HepG2 (cell line): ENCODE data around the gene KIAA0930. TPM values are rescaled to one million over a fixed set of nuclear protein-coding genes. Genes with fewer than 3 reads are reported as not detected.

ENCODE experiments used
- ARHGAP35 ChIP-seq: sonication (generic); formaldehyde crosslinking; IDR thresholded peaks from 2 replicates; pipeline ENCODE4 v1.9.0; 2022; ENCODE audit warnings: mild to moderate bottlenecking, inconsistent platforms, moderate library complexity, missing genetic modification reagents, borderline replicate concordance
- BATF2 ChIP-seq: sonication (generic); formaldehyde crosslinking; IDR thresholded peaks from 2 replicates; pipeline ENCODE4 v1.8.0; 2022; ENCODE audit warnings: mild to moderate bottlenecking, missing genetic modification reagents, moderate library complexity
- CBFB ChIP-seq: sonication (generic); formaldehyde crosslinking; IDR thresholded peaks from 2 replicates; pipeline ENCODE4 v1.4.0; 2020; ENCODE audit warnings: missing genetic modification reagents
- HCFC1 ChIP-seq: fragments of 150-350 bp; IDR thresholded peaks from 2 replicates; pipeline ENCODE4 v1.6.1; 2014; ENCODE audit warnings: low read depth, low read length
- HOXA7 ChIP-seq: sonication (generic); formaldehyde crosslinking; IDR thresholded peaks from 2 replicates; pipeline ENCODE4 v1.8.1; 2022; ENCODE audit warnings: mild to moderate bottlenecking, missing genetic modification reagents, moderate library complexity
- IKZF1 ChIP-seq: fragments of 450-650 bp; IDR thresholded peaks from 2 replicates; pipeline ENCODE4 v1.7.1; 2016
- KLF12 ChIP-seq: sonication (generic); formaldehyde crosslinking; IDR thresholded peaks from 2 replicates; pipeline ENCODE4 v1.4.0; 2020; ENCODE audit warnings: missing genetic modification reagents, borderline replicate concordance
- KLF9 ChIP-seq: IDR thresholded peaks from 2 replicates; pipeline ENCODE4 v1.6.1; 2016; ENCODE audit warnings: low read depth
- NFE2L1 ChIP-seq: sonication (generic); formaldehyde crosslinking; IDR thresholded peaks from 2 replicates; pipeline ENCODE4 v1.4.0; 2020; ENCODE audit warnings: missing genetic modification reagents, mild to moderate bottlenecking, borderline replicate concordance
- RERE ChIP-seq: IDR thresholded peaks from 2 replicates; pipeline ENCODE4 v1.6.1; 2016; ENCODE audit warnings: low read depth, missing genetic modification reagents, missing compliant biosample characterization
- SNAPC5 ChIP-seq: sonication (generic); formaldehyde crosslinking; IDR thresholded peaks from 2 replicates; pipeline ENCODE4 v1.8.1; 2023; ENCODE audit warnings: mild to moderate bottlenecking, missing genetic modification reagents, borderline replicate concordance
- SRY ChIP-seq: sonication (generic); formaldehyde crosslinking; IDR thresholded peaks from 2 replicates; pipeline ENCODE4 v1.8.0; 2022; ENCODE audit warnings: mild to moderate bottlenecking, missing genetic modification reagents
- TBX3 ChIP-seq: fragments of 450-650 bp; IDR thresholded peaks from 2 replicates; pipeline ENCODE4 v1.6.1; 2017; ENCODE audit warnings: antibody characterized with exemption, mild to moderate bottlenecking, inconsistent platforms, borderline replicate concordance
- TCF12 ChIP-seq, 2 experiments: fragments of 450-650 bp in 1 of 2; sonication (generic) in 1 of 2; formaldehyde crosslinking in 1 of 2; IDR thresholded peaks; 2 replicates each; pipeline versions ENCODE4 v1.6.1 to v1.8.0; 2017 to 2022; ENCODE audit warnings: antibody characterized with exemption in 1 of 2, mild to moderate bottlenecking in 1 of 2, missing genetic modification reagents in 1 of 2, moderate library complexity in 1 of 2
- ZBTB3 ChIP-seq: sonication (generic); formaldehyde crosslinking; IDR thresholded peaks from 2 replicates; pipeline ENCODE4 v1.4.0; 2020; ENCODE audit warnings: low read depth, mild to moderate bottlenecking, moderate library complexity, missing genetic modification reagents, borderline replicate concordance
- ZEB1 ChIP-seq: IDR thresholded peaks from 2 replicates; pipeline ENCODE4 v1.6.1; 2012; ENCODE audit warnings: mild to moderate bottlenecking, low read depth, inconsistent platforms; ENCODE audit not compliant: insufficient replicate concordance
- ZFP82 ChIP-seq: sonication (generic); formaldehyde crosslinking; IDR thresholded peaks from 2 replicates; pipeline ENCODE4 v1.5.1; 2020; ENCODE audit warnings: mild to moderate bottlenecking, missing genetic modification reagents, borderline replicate concordance
- ZMYM3 ChIP-seq: sonication (generic); formaldehyde crosslinking; IDR thresholded peaks from 2 replicates; pipeline ENCODE4 v1.5.1; 2020; ENCODE audit warnings: mild to moderate bottlenecking, missing genetic modification reagents
- ZNF101 ChIP-seq: sonication (generic); formaldehyde crosslinking; IDR thresholded peaks from 2 replicates; pipeline ENCODE4 v1.4.0; 2020; ENCODE audit warnings: mild to moderate bottlenecking, low read depth, missing genetic modification reagents, borderline replicate concordance
- ZNF207 ChIP-seq: fragments of 450-650 bp; IDR thresholded peaks from 2 replicates; pipeline ENCODE4 v1.6.1; 2016; ENCODE audit warnings: antibody characterized with exemption, borderline replicate concordance
- ZNF326 ChIP-seq: sonication (generic); formaldehyde crosslinking; IDR thresholded peaks from 2 replicates; pipeline ENCODE4 v1.4.0; 2020; ENCODE audit warnings: missing genetic modification reagents, borderline replicate concordance
- ZNF333 ChIP-seq: sonication (generic); formaldehyde crosslinking; IDR thresholded peaks from 2 replicates; pipeline ENCODE4 v1.4.0; 2020; ENCODE audit warnings: mild to moderate bottlenecking, missing genetic modification reagents, borderline replicate concordance
- ZNF446 ChIP-seq: sonication (generic); formaldehyde crosslinking; IDR thresholded peaks from 2 replicates; pipeline ENCODE4 v1.5.0; 2020; ENCODE audit warnings: mild to moderate bottlenecking, missing genetic modification reagents
- ZNF772 ChIP-seq: sonication (generic); formaldehyde crosslinking; IDR thresholded peaks from 2 replicates; pipeline ENCODE4 v1.5.0; 2020; ENCODE audit warnings: mild to moderate bottlenecking, missing genetic modification reagents
- polyA plus RNA-seq, 8 experiments: library from polyadenylated mRNA; depleted of rRNA in 3 of 8; stranded (reverse) in 7 of 8; unstranded in 1 of 8; fragments of >200 nt; fragmentation: Illumina TruSeq in 4 of 8; extraction: Trizol in 4 of 8; gene quantifications; 2 replicates each; pipeline versions ENCODE4 v1.2.1 to v1.2.3, GENCODE V29; 2011 to 2016; ENCODE audit warnings: low read depth in 4 of 8, missing spikeins in 1 of 8, mixed read lengths in 1 of 8; ENCODE audit not compliant: insufficient read depth in 1 of 8
- total RNA-seq, 5 experiments: library from RNA; depleted of rRNA; stranded (reverse); fragments of >200 nt; fragmentation: Illumina TruSeq; extraction: Trizol; gene quantifications; 2 replicates each; pipeline ENCODE4 v1.2.3, GENCODE V29; 2016; ENCODE audit warnings: low read depth in 1 of 5

KIAA0930 gene
- total and polyA plus RNA-seq, 2 of the 13 experiments (the other 11 are each of a cell fraction or from before 2014, with no cell fraction given): 27.0 to 38.2 TPM

- TF ChIP-seq HOXA7 (CRISPR knock-in tag) (no peak), ZNF326 (CRISPR knock-in tag) (no peak), ZMYM3 (CRISPR knock-in tag) (peak; percentile 50; the same call in 1 of the 2 replicates), CBFB (peak; percentile 76; the same call in 1 of the 2 replicates), ZNF207 (no peak), KLF9 (no peak), SNAPC5 (CRISPR knock-in tag) (peak; percentile 88; the same call in 1 of the 2 replicates), ARHGAP35 (CRISPR knock-in tag) (peak; percentile 72; the same call in 1 of the 2 replicates), NFE2L1 (CRISPR knock-in tag) (0 out of 2 replicates have a peak, but pooled peaks have one; percentile 71), ZNF333 (peak; percentile 69; the same call in 1 of the 2 replicates), ZBTB3 (CRISPR knock-in tag) (no peak), KLF12 (CRISPR knock-in tag) (peak; percentile 74; the same call in 1 of the 2 replicates), TCF12 (IDR thresholded peaks at IDR 0.05) (no peak), TCF12 (CRISPR knock-in tag; IDR thresholded peaks at IDR 0.05) (peak; percentile 82), ZEB1 (peak; percentile 62), ZNF101 (peak; percentile 80; the same call in 1 of the 2 replicates), RERE (CRISPR knock-in tag) (peak; percentile 33; the same call in 1 of the 2 replicates), IKZF1 (no peak), TBX3 (peak; percentile 99), HCFC1 (no peak), ZNF446 (CRISPR knock-in tag) (peak; percentile 90), SRY (CRISPR knock-in tag) (peak; percentile 85), BATF2 (peak; percentile 82; the same call in 1 of the 2 replicates), ZNF772 (peak; percentile 71; the same call in 1 of the 2 replicates), ZFP82 (CRISPR knock-in tag) (no peak)
Observed at GRCh38 chr22:45163451-45164269, 77.0 kb downstream of the KIAA0930 start, which contains the start of gene NUP50 (continued).
